Mesenchymal stem cell (in vitro differentiated cells and primary cell): ENCODE measurements around the gene IFNA6.
A peak's percentile ranks its signal among the peaks of the same experiment; 100 is the strongest.

Experiments
- DNase-seq: peaks from one replicate; pipeline ENCODE4 v3.0.0-alpha.2; 2013
- H2AFZ ChIP-seq: one replicate; pipeline ENCODE4 v1.6.1; 2013; ENCODE audit warnings: low read depth, mild to moderate bottlenecking, control low read depth, inconsistent platforms, low read length, moderate library complexity
- H2AK5ac ChIP-seq: 2 replicates; pipeline ENCODE4 v1.6.1; 2013; ENCODE audit warnings: low read length, moderate library complexity, mild to moderate bottlenecking, inconsistent platforms; ENCODE audit not compliant: severe bottlenecking
- H2BK120ac ChIP-seq: one replicate; pipeline ENCODE4 v1.6.1; 2013; ENCODE audit warnings: low read depth, mild to moderate bottlenecking, inconsistent platforms, low read length, moderate library complexity
- H2BK12ac ChIP-seq, 2 experiments: one replicate each; pipeline ENCODE4 v1.6.1; 2013; ENCODE audit warnings: inconsistent platforms in 2 of 2, low read length in 2 of 2, mild to moderate bottlenecking in 2 of 2, moderate library complexity in 2 of 2, control low read depth in 1 of 2
- H2BK15ac ChIP-seq: one replicate; pipeline ENCODE4 v1.6.1; 2013; ENCODE audit warnings: mild to moderate bottlenecking, low read depth, inconsistent platforms; ENCODE audit not compliant: poor library complexity, severe bottlenecking
- H2BK5ac ChIP-seq: 2 replicates; pipeline ENCODE4 v1.6.1; 2013; ENCODE audit warnings: low read depth, mild to moderate bottlenecking, low read length, control low read depth, inconsistent platforms; ENCODE audit not compliant: poor library complexity, severe bottlenecking
- H3K14ac ChIP-seq, 2 experiments: one replicate each; pipeline ENCODE4 v1.6.1; 2013; ENCODE audit warnings: inconsistent platforms in 2 of 2, low read length in 2 of 2, control low read depth in 1 of 2, mild to moderate bottlenecking in 1 of 2, moderate library complexity in 1 of 2
- H3K18ac ChIP-seq, 2 experiments: one replicate each; pipeline ENCODE4 v1.6.1; 2013; ENCODE audit warnings: inconsistent platforms in 2 of 2, low read length in 2 of 2, control low read depth in 1 of 2, low read depth in 1 of 2, mild to moderate bottlenecking in 1 of 2
- H3K23ac ChIP-seq, 2 experiments: one replicate each; pipeline ENCODE4 v1.6.1; 2013; ENCODE audit warnings: inconsistent platforms in 2 of 2, low read length in 2 of 2, mild to moderate bottlenecking in 2 of 2, moderate library complexity in 2 of 2, control low read depth in 1 of 2
- H3K27ac ChIP-seq: 2 replicates; pipeline ENCODE4 v1.5.1; 2013; ENCODE audit warnings: mild to moderate bottlenecking, moderate library complexity, low read length, control low read depth, inconsistent platforms; ENCODE audit not compliant: poor library complexity, severe bottlenecking
- H3K27me3 ChIP-seq, 2 experiments: 2 replicates each; pipeline versions ENCODE4 v1.6.1 to v1.7.0; 2013; ENCODE audit warnings: low read length in 2 of 2, mild to moderate bottlenecking in 2 of 2, moderate library complexity in 2 of 2, control low read depth in 1 of 2, inconsistent platforms in 1 of 2; ENCODE audit not compliant: control insufficient read depth in 1 of 2, insufficient read depth in 1 of 2
- H3K36me3 ChIP-seq, 2 experiments: 2 replicates each; pipeline versions ENCODE4 v1.6.1 to v1.7.0; 2013; ENCODE audit warnings: low read length in 2 of 2, control low read depth in 1 of 2, inconsistent platforms in 1 of 2, low read depth in 1 of 2, mild to moderate bottlenecking in 1 of 2; ENCODE audit not compliant: insufficient read depth in 2 of 2, control insufficient read depth in 1 of 2
- H3K4ac ChIP-seq, 2 experiments: one replicate each; pipeline ENCODE4 v1.6.1; 2013; ENCODE audit warnings: inconsistent platforms in 2 of 2, low read length in 2 of 2, mild to moderate bottlenecking in 2 of 2, moderate library complexity in 2 of 2, control low read depth in 1 of 2, low read depth in 1 of 2
- H3K4me1 ChIP-seq: 2 replicates; pipeline ENCODE4 v1.6.1; 2013; ENCODE audit warnings: low read depth, low read length, control low read depth; ENCODE audit not compliant: control insufficient read depth, insufficient read depth
- H3K4me2 ChIP-seq: 2 replicates; pipeline ENCODE4 v1.6.1; 2013; ENCODE audit warnings: low read length, mild to moderate bottlenecking, inconsistent platforms; ENCODE audit not compliant: poor library complexity, severe bottlenecking
- H3K4me3 ChIP-seq, 2 experiments: 2 replicates each; pipeline versions ENCODE4 v1.5.1 to v1.7.0; 2013; ENCODE audit warnings: low read length in 2 of 2, mild to moderate bottlenecking in 2 of 2, control low read depth in 1 of 2, low read depth in 1 of 2; ENCODE audit not compliant: insufficient read depth in 1 of 2
- H3K79me1 ChIP-seq: replicated peaks from 2 replicates; pipeline ENCODE4 v1.6.1; 2013; ENCODE audit warnings: mild to moderate bottlenecking, control low read depth, low read length, inconsistent platforms; ENCODE audit not compliant: poor library complexity, severe bottlenecking
- H3K9ac ChIP-seq: 2 replicates; pipeline ENCODE4 v1.7.0; 2013; ENCODE audit warnings: mild to moderate bottlenecking, low read length, moderate library complexity
- H3K9me3 ChIP-seq: 2 replicates; pipeline ENCODE4 v1.7.0; 2013; ENCODE audit warnings: mild to moderate bottlenecking, low read length; ENCODE audit not compliant: control insufficient read depth
- H4K8ac ChIP-seq: one replicate; pipeline ENCODE4 v1.6.1; 2013; ENCODE audit warnings: inconsistent platforms, mild to moderate bottlenecking, low read length, moderate library complexity
- H4K91ac ChIP-seq: one replicate; pipeline ENCODE4 v1.6.1; 2013; ENCODE audit warnings: mild to moderate bottlenecking, low read length, inconsistent platforms
- WGBS: methylation state at CpG from one replicate; pipeline ENCODE4 v1.1.7; 2013; ENCODE audit warnings: mixed read lengths; 5-methylcytosine and 5-hydroxymethylcytosine counted together

Gene IFNA6

GRCh38 chr9:21334701-21335632 is 15.7 kb downstream of the IFNA6 start, which contains the start of gene KLHL9:
TSS of gene KLHL9 (minus strand) at chr9:21335404. CDS start at chr9:21334859, 545 bp downstream.
- Histone ChIP-seq H3K4me3 (peak within 1 kb of the TSS; percentile 69 to 99), H2BK120ac (peak within 1 kb of the TSS; percentile 91), H3K9ac (peak within 1 kb of the TSS; percentile 99), H3K27me3 (no peaks in the 10 kb centered on the region), H2AK5ac (peak within 1 kb of the TSS; percentile 45), H2BK5ac (peak within 1 kb of the TSS; percentile 11), H3K79me1 (no peaks in the 10 kb centered on the region), H3K4me1 (peaks cover 3% of the 10 kb centered on the region), H2AFZ (peak within 1 kb of the TSS; percentile 33), H4K8ac (peak within 1 kb of the TSS; percentile 99), H3K27ac (peak within 1 kb of the TSS; percentile 77), H2BK12ac (no peak within 1 kb of the TSS), H3K36me3 (peaks cover 0 to 24% of the 10 kb centered on the region in 2 experiments), H3K4me2 (peak within 1 kb of the TSS; percentile 69), H3K14ac (peak within 1 kb of the TSS; percentile 9 to 63), H3K23ac (peak within 1 kb of the TSS in 1 of 2 experiments; percentile 20), H4K91ac (peak within 1 kb of the TSS; percentile 98), H2BK15ac (peak within 1 kb of the TSS; percentile 60), H3K9me3 (no peaks in the 10 kb centered on the region), H3K4ac (peak within 1 kb of the TSS; percentile 27 to 99), H3K18ac (peak within 1 kb of the TSS; percentile 80 to 95)
- WGBS, result under 1% methylated on average over 49 of the region's 55 CpGs
- peak; percentile 91 for DNase-seq

- no peak overlapping the region for H2BK5ac ChIP-seq
- no peak overlapping the region for H2AFZ ChIP-seq
- 100% methylated on average over 2 of the region's 2 CpGs for WGBS
- no peak for DNase-seq
- peaks cover 0 to 29% of the 10 kb centered on the region in 2 experiments for H3K36me3 ChIP-seq
- no peak overlapping the region for H4K91ac ChIP-seq
- H3K23ac ChIP-seq, result no peak overlapping the region
- H2BK15ac ChIP-seq, result no peak overlapping the region
- no peak overlapping the region for H3K27ac ChIP-seq
- H3K79me1 ChIP-seq, result no peaks in the 10 kb centered on the region
- H3K4ac ChIP-seq, result no peak overlapping the region
- no peaks in the 10 kb centered on the region for H3K27me3 ChIP-seq
- H2AK5ac ChIP-seq, result no peak overlapping the region
- H4K8ac ChIP-seq, result no peak overlapping the region
- H3K4me2 ChIP-seq, result peak overlapping the region; percentile 36
- peak overlapping the region in 1 of 2 experiments; percentile 99 for H3K4me3 ChIP-seq
- no peak overlapping the region for H3K9ac ChIP-seq
- no peak overlapping the region for H3K14ac ChIP-seq
- no peak overlapping the region for H2BK12ac ChIP-seq
- H3K18ac ChIP-seq, result no peak overlapping the region
- H3K9me3 ChIP-seq, result no peaks in the 10 kb centered on the region
- peaks cover 3% of the 10 kb centered on the region for H3K4me1 ChIP-seq
- H2BK120ac ChIP-seq, result no peak overlapping the region
These were observed 17.5 kb downstream of the IFNA6 start for GRCh38 chr9:21333226-21333625.

GRCh38 chr9:21331676-21332402 is 18.8 kb downstream of the IFNA6 start:
- WGBS, result no CpG with 5 or more reads among the region's 5 CpGs
- no peak overlapping the region for H4K8ac ChIP-seq

More at GRCh38 chr9:21331676-21332402, 18.8 kb downstream of the IFNA6 start:
- no peak overlapping the region for H2AFZ ChIP-seq
- H3K4me3 ChIP-seq, result peak overlapping the region in 1 of 2 experiments; percentile 99
- H2BK15ac ChIP-seq, result no peak overlapping the region
- no peak overlapping the region for H2AK5ac ChIP-seq
- no peaks in the 10 kb centered on the region for H3K27me3 ChIP-seq
- H3K4ac ChIP-seq, result no peak overlapping the region
- no peak overlapping the region for H2BK5ac ChIP-seq
- no peak overlapping the region for H2BK120ac ChIP-seq
- H3K4me1 ChIP-seq, result peaks cover 3% of the 10 kb centered on the region
- H4K91ac ChIP-seq, result no peak overlapping the region
- no peak overlapping the region for H3K23ac ChIP-seq
- peak overlapping the region; percentile 63 for H3K9ac ChIP-seq
- H3K36me3 ChIP-seq, result peaks cover 0 to 29% of the 10 kb centered on the region in 2 experiments
- H3K18ac ChIP-seq, result no peak overlapping the region
- H3K14ac ChIP-seq, result no peak overlapping the region
- no peaks in the 10 kb centered on the region for H3K9me3 ChIP-seq
- no peaks in the 10 kb centered on the region for H3K79me1 ChIP-seq
- DNase-seq, result no peak
- no peak overlapping the region for H2BK12ac ChIP-seq
- no peak overlapping the region for H3K27ac ChIP-seq
- no peak overlapping the region for H3K4me2 ChIP-seq
